LNCaP clone FGC (cell line): ENCODE measurements around the gene PCDHGA11.
"Not testable (repeated sequence)": the region's sequence is repeated elsewhere in the genome, so short reads cannot be mapped to it uniquely, and the experiment has no call there.

Source experiments
- DNase-seq: peaks from one replicate; pipeline ENCODE4 v3.0.0-alpha.2; 2011; ENCODE audit warnings: low read depth
- H3K4me3 ChIP-seq: 2 replicates; pipeline ENCODE4 v1.5.1; 2011; ENCODE audit warnings: mild to moderate bottlenecking, low read depth, low read length, control low read depth
- TF ChIP-seq, protein P1 (sequence below): IDR thresholded peaks from 2 replicates; pipeline ENCODE4 v1.5.1; 2012; ENCODE audit warnings: mild to moderate bottlenecking; ENCODE audit not compliant: control insufficient read depth, insufficient read depth; ENCODE audit errors: extremely low read depth

PCDHGA11 gene

DNA sequence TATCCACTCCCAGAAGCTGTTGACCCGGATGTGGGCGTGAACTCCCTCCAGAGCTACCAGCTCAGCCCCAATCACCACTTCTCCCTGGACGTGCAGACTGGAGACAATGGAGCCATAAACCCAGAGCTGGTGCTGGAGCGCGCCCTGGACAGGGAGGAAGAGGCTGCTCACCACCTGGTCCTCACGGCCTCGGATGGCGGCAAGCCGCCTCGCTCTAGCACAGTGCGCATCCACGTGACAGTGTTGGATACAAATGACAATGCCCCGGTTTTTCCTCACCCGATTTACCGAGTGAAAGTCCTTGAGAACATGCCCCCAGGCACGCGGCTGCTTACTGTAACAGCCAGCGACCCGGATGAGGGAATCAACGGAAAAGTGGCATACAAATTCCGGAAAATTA lies 27.6 kb upstream of the PCDHGA11 start:
- DNase-seq = no peak
- H3K4me3 ChIP-seq = no peak overlapping the region
- TF ChIP-seq, protein P1, sequence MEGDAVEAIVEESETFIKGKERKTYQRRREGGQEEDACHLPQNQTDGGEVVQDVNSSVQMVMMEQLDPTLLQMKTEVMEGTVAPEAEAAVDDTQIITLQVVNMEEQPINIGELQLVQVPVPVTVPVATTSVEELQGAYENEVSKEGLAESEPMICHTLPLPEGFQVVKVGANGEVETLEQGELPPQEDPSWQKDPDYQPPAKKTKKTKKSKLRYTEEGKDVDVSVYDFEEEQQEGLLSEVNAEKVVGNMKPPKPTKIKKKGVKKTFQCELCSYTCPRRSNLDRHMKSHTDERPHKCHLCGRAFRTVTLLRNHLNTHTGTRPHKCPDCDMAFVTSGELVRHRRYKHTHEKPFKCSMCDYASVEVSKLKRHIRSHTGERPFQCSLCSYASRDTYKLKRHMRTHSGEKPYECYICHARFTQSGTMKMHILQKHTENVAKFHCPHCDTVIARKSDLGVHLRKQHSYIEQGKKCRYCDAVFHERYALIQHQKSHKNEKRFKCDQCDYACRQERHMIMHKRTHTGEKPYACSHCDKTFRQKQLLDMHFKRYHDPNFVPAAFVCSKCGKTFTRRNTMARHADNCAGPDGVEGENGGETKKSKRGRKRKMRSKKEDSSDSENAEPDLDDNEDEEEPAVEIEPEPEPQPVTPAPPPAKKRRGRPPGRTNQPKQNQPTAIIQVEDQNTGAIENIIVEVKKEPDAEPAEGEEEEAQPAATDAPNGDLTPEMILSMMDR = no peak

DNA sequence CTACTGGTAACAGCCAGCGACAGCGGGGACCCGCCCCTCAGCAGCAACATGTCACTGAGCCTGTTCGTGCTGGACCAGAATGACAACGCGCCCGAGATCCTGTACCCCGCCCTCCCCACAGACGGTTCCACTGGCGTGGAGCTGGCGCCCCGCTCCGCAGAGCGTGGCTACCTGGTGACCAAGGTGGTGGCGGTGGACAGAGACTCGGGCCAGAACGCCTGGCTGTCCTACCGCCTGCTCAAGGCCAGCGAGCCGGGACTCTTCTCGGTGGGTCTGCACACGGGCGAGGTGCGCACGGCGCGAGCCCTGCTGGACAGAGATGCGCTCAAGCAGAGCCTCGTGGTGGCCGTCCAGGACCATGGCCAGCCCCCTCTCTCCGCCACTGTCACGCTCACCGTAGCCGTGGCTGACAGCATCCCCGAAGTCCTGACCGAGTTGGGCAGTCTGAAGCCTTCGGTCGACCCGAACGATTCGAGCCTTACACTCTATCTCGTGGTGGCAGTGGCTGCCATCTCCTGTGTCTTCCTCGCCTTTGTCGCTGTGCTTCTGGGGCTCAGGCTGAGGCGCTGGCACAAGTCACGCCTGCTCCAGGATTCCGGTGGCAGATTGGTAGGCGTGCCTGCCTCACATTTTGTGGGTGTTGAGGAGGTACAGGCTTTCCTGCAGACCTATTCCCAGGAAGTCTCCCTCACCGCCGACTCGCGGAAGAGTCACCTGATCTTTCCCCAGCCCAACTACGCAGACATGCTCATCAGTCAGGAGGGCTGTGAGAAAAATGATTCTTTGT lies 26.3 kb upstream of the PCDHGA11 start:
- not testable (repeated sequence) for DNase-seq, H3K4me3 ChIP-seq

DNA sequence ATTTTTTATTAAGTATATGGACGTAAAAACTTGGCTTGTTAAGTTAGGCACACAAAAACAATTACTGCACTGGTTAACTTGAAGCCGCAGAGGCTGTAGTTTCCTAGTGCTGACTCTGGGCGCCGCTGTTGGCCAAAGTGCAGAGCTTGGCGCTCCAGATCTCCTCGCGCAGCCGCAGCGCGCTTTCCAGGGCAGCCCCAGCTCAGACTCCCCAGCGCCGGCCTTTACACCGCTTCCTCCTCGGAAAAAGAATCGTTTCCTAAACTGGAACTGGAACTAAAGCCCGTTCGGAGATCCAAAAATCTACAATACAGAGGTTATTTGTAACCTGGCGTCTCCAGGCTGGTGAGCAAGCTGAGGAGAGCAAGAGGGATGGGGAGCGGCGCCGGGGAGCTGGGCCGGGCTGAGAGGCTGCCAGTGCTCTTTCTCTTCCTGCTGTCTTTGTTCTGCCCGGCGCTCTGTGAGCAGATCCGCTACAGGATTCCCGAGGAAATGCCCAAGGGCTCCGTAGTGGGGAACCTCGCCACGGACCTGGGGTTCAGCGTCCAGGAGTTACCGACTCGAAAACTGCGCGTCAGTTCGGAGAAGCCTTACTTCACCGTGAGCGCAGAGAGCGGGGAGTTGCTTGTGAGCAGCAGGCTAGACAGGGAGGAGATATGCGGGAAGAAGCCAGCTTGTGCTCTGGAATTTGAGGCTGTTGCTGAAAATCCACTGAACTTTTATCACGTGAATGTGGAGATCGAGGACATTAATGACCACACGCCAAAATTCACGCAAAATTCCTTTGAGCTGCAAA lies 22.9 kb upstream of the PCDHGA11 start, which contains the start of gene PCDHGB5:
Gene PCDHGB5 (plus strand): TSS at position 192 of the 796 bp plus-strand sequence. CDS start 181 bp downstream, at position 373.
- peak within 1 kb of the TSS; percentile 51 for H3K4me3 ChIP-seq
- TF ChIP-seq, protein P1 = peak; percentile 72
- DNase-seq = not testable (repeated sequence)

DNA sequence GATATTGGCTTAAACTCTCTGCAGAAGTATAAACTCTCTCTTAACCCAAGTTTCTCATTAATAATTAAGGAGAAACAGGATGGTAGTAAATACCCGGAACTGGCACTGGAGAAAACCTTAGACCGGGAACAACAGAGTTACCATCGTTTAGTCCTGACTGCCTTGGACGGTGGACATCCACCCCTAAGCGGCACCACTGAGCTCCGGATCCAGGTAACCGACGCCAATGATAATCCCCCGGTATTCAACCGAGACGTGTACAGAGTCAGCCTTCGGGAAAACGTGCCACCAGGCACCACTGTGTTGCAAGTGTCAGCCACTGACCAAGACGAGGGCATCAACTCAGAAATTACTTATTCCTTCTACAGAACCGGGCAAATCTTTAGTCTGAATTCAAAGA lies 22.2 kb upstream of the PCDHGA11 start:
- DNase-seq = no peak
- TF ChIP-seq, protein P1 = no peak
- no peak overlapping the region for H3K4me3 ChIP-seq

DNA sequence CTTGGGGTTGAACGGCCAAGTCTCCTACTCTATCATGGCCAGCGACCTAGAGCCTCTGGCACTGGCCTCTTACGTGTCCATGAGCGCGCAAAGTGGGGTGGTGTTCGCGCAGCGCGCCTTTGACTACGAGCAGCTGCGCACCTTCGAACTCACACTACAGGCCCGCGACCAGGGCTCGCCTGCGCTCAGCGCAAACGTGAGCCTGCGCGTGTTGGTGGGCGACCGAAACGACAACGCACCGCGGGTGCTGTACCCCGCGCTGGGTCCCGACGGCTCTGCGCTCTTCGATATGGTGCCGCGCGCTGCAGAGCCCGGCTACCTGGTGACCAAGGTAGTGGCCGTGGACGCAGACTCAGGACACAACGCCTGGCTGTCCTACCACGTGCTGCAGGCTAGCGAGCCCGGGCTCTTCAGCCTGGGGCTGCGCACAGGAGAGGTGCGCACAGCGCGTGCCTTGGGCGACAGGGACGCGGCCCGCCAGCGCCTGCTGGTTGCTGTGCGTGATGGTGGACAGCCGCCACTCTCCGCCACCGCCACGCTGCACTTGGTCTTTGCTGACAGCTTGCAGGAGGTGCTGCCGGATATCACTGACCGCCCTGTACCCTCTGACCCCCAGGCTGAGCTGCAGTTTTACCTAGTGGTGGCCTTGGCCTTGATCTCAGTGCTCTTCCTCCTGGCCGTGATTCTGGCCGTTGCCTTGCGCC lies 21.1 kb upstream of the PCDHGA11 start:
- DNase-seq = no peak
- TF ChIP-seq, protein P1 = no peak
- no peak overlapping the region for H3K4me3 ChIP-seq

DNA sequence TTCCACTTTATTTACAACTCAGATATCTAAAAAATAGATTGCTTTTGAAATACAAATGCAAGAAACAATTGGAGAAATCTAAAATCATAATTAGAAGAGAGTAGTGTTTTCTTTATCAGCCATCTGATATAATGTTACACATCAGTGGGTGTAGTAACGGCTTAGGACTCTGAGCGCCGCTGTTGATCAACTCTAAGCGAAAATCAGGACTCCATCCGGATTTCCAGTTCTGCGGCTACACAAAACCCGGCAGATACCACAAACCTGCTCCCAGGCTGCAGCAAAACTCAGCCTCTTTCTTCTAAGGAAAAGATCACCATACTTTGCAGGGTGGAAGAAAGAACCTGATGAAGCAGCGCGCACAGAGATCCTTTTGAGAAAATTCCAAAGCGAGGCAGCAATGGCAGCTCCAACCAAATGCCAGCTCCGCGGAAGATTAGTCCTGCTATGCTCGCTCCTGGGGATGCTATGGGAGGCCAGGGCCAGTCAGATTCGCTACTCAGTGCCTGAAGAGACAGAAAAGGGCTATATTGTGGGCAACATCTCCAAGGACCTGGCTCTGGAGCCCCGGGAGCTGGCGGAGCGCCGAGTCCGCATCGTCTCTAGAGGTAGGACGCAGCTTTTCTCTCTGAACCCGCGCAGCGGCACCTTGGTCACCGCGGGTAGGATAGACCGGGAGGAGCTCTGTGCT lies 18.2 kb upstream of the PCDHGA11 start, which contains the start of gene PCDHGA9:
Gene PCDHGA9 (plus strand): TSS at position 226 of the 691 bp plus-strand sequence. CDS start 175 bp downstream, at position 401.
- TF ChIP-seq, protein P1 = peak; percentile 32
- H3K4me3 ChIP-seq = peak within 1 kb of the TSS; percentile 18; the same call in 1 of the 2 replicates
- DNase-seq = no peak
